C4-2B (cell line): ENCODE results near the gene SLC38A3.

Experiments
- H3K27ac ChIP-seq: fragments of 450-650 bp; 2 replicates; pipeline ENCODE4 v1.5.1; 2017
- ZFX ChIP-seq: fragments of 450-650 bp; IDR thresholded peaks from 2 replicates; pipeline ENCODE4 v1.6.1; 2017
- TF ChIP-seq, protein P1 (sequence below): fragments of 450-650 bp; conservative IDR thresholded peaks from 2 replicates; pipeline ENCODE4 v1.5.1; 2017; ENCODE audit warnings: mild to moderate bottlenecking

The SLC38A3 gene

DNA sequence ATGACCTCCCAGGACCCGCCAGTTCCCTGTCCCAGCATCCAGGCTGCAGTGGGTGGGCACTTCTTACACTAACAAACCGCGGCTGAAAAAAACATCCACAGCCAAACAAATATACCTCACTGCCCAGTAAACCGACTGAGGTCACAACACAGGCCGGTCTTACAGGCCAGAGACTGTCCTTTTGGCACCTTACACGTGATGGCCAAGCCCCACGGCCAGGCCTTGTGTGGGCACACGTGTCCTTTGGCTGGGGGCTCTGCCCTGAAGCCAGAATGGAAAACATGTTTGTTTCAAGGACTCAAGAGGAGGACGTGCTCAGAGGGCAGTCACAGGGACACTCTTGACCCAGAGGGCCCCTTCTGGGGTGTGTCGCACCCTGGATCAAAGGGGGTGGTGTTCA, 9.8 kb downstream of the SLC38A3 start:
- TF ChIP-seq, protein P1, sequence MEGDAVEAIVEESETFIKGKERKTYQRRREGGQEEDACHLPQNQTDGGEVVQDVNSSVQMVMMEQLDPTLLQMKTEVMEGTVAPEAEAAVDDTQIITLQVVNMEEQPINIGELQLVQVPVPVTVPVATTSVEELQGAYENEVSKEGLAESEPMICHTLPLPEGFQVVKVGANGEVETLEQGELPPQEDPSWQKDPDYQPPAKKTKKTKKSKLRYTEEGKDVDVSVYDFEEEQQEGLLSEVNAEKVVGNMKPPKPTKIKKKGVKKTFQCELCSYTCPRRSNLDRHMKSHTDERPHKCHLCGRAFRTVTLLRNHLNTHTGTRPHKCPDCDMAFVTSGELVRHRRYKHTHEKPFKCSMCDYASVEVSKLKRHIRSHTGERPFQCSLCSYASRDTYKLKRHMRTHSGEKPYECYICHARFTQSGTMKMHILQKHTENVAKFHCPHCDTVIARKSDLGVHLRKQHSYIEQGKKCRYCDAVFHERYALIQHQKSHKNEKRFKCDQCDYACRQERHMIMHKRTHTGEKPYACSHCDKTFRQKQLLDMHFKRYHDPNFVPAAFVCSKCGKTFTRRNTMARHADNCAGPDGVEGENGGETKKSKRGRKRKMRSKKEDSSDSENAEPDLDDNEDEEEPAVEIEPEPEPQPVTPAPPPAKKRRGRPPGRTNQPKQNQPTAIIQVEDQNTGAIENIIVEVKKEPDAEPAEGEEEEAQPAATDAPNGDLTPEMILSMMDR = no peak
- TF ChIP-seq ZFX = no peak
- H3K27ac ChIP-seq = no peak overlapping the region

DNA sequence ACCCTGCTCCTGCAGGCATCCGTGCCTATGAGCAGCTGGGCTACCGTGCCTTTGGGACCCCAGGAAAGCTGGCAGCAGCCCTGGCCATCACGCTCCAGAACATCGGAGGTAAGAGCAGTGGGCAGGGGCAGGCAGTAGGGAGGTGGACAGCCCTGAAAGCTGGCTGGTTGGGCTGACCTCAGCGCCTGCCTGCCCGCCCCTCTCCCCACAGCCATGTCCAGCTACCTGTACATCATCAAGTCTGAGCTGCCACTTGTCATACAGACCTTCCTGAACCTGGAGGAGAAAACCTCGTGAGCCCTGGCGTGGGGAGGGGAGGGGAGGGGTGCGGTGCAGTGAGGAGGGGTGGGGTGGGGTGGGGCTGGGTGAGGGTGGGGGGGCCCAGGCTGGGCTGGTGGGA, 10.5 kb downstream of the SLC38A3 start:
- H3K27ac ChIP-seq = no peak overlapping the region
- TF ChIP-seq ZFX = no peak
- TF ChIP-seq, protein P1 = no peak

DNA sequence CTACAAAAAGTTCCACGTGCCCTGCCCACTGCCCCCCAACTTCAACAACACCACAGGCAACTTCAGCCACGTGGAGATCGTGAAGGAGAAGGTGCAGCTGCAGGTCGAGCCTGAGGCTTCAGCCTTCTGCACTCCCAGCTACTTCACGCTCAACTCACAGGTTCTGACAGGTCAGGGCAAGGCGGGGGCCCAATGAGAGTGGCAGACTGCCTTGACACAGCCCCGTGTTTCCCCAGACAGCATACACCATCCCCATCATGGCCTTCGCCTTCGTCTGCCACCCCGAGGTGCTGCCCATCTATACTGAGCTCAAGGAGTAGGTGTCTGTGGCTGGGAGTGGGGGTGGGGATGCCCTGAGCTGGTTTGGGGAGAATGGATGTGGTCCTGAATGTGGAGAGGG, 12.6 kb downstream of the SLC38A3 start:
- TF ChIP-seq, protein P1 = no peak
- no peak for TF ChIP-seq ZFX
- H3K27ac ChIP-seq = no peak overlapping the region

DNA sequence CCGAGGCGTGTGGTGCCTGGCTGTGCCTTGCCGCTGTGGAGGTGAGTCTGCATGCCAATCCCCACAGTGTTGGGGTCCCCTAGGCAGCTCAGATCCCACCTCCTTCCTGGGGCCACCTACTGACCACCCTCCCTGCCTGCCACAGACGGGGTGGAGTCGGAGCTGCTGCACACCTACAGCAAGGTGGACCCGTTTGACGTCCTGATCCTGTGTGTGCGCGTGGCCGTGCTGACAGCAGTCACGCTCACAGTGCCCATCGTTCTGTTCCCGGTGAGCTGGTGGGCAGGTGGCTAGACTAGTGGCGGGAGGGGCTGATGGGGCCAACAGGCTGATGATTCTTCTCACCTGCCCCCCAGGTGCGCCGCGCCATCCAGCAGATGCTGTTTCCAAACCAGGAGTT, 13.4 kb downstream of the SLC38A3 start:
- no peak overlapping the region for H3K27ac ChIP-seq
- TF ChIP-seq, protein P1 = no peak
- TF ChIP-seq ZFX = no peak

DNA sequence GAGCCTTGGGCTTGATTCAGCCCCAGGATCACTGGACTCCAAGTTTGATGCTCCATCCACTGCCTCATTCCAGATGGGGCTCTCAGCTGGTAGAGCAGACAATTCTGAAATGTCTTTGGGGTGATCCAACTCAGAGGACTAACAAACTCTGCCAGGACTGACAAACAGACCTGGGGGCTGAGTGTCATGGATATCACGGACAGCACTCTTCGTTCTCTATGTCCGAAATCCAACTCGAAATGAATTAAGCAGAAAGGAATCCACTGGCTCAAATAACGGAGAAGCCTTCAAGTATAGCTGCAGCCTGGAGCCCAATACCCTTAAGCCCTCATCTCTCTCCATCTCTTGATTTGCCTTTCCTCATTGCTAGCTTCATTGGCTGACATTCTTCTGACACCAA, 14.2 kb downstream of the SLC38A3 start:
- TF ChIP-seq, protein P1 = no peak
- no peak for TF ChIP-seq ZFX
- no peak overlapping the region for H3K27ac ChIP-seq

DNA sequence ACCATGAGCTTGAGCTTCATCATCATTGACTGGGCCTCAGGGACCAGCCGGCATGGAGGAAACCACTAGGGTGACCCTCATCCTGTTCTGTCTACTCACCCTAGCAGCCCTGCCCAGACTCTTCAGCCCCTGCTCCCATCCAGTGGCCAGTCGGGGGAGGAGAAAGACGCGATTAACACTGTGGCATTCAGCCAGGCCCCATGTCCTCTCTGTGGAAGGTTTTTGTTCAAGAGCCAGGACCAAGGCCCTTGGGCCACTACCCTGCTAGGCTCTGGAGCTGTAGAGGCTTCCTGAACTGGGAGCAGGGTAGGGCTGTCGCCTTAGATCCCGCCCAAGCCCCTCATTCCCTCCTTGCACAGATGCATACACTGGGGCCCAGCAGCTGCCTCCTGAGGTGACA, 15.0 kb downstream of the SLC38A3 start:
- TF ChIP-seq, protein P1 = no peak
- no peak for TF ChIP-seq ZFX

DNA sequence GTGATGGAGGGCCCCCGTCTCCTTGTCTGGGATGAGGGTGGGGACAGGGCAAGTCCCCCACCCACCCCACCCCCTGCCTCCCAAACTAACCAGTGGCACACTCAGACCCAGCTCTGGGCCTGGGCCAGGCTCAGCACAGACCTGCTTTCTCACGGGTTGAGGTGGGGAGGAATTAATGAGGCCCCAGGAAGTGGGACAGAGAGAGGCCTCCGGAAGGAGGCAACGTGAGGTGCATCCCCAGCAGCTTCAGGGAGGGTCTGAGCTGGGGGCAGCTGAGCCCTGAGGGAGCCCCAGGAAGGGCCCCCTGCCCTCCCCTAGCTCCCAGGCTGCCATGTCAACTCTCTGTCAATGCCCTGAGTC, 16.0 kb downstream of the SLC38A3 start:
- H3K27ac ChIP-seq = no peak overlapping the region
- no peak for TF ChIP-seq ZFX
- TF ChIP-seq, protein P1 = no peak

More for the DNA sequence above, 15.0 kb downstream of the SLC38A3 start:
- H3K27ac ChIP-seq = no peak overlapping the region
